HEK293 (cell line): ENCODE results near the gene LDB2.

Experiments
- CTCF ChIA-PET: fragments of 350-600 bp; formaldehyde crosslinking; extraction: SDS; loops from one replicate; lab custom pipeline; 2021; ENCODE audit warnings: antibody characterized with exemption; lab: Yijun Ruan, JAX
- POLR2A ChIA-PET: fragments of 300-600 bp; formaldehyde crosslinking; extraction: SDS; loops from one replicate; lab custom pipeline; 2020; ENCODE audit warnings: antibody characterized with exemption, inconsistent platforms; lab: Yijun Ruan, JAX
- H3K27ac ChIP-seq: fragments of 200-500 bp; sonication (Bioruptor generic); 2 replicates; pipeline ENCODE4 v1.5.1; 2014; ENCODE audit warnings: low read depth, low read length, control low read depth, inconsistent platforms; ENCODE audit errors: extremely low read depth
- H3K36me3 ChIP-seq, 2 experiments: fragments of 200-500 bp in 1 of 2; sonication (Bioruptor generic) in 1 of 2; 1 replicate in 1 of 2; 2 replicates in 1 of 2; pipeline ENCODE4 v1.5.1; 2014 to 2017; ENCODE audit warnings: inconsistent platforms in 2 of 2, low read length in 2 of 2; ENCODE audit not compliant: control insufficient read depth in 2 of 2, insufficient read depth in 1 of 2
- H3K4me1 ChIP-seq: fragments of 200-500 bp; sonication (Bioruptor generic); 2 replicates; pipeline ENCODE4 v1.5.1; 2014; ENCODE audit warnings: mild to moderate bottlenecking, low read length, inconsistent platforms; ENCODE audit not compliant: control insufficient read depth, insufficient read depth
- H3K4me3 ChIP-seq: 2 replicates; pipeline ENCODE4 v1.5.1; 2011; ENCODE audit warnings: low read depth, mild to moderate bottlenecking, control low read depth, low read length, moderate library complexity
- H3K9me3 ChIP-seq: fragments of 200-500 bp; sonication (Bioruptor generic); 2 replicates; pipeline ENCODE4 v1.5.1; 2014; ENCODE audit warnings: low read depth, low read length, inconsistent platforms; ENCODE audit not compliant: control insufficient read depth, insufficient read depth
- FEZF1 ChIP-seq: fragments of 450-650 bp; formaldehyde crosslinking; IDR thresholded peaks from 2 replicates; pipeline ENCODE4 v1.5.1; 2016; ENCODE audit warnings: missing biosample characterization, missing genetic modification characterization
- GFI1B ChIP-seq: fragments of 450-650 bp; formaldehyde crosslinking; IDR thresholded peaks from 2 replicates; pipeline ENCODE4 v1.5.1; 2016; ENCODE audit warnings: missing biosample characterization, missing genetic modification characterization
- KLF10 ChIP-seq: fragments of 450-650 bp; IDR thresholded peaks from 2 replicates; pipeline ENCODE4 v1.5.1; 2018; ENCODE audit warnings: missing biosample characterization, mild to moderate bottlenecking, missing genetic modification characterization
- KLF7 ChIP-seq: fragments of 450-650 bp; formaldehyde crosslinking; IDR thresholded peaks from 2 replicates; pipeline ENCODE4 v1.5.1; 2016; ENCODE audit warnings: missing biosample characterization, missing genetic modification characterization, borderline replicate concordance
- TRIM28 ChIP-seq: IDR thresholded peaks from 2 replicates; pipeline ENCODE4 v1.6.1; 2011; ENCODE audit warnings: low read length, control low read depth, borderline replicate concordance
- ZIC2 ChIP-seq: fragments of 450-650 bp; formaldehyde crosslinking; IDR thresholded peaks from 2 replicates; pipeline ENCODE4 v1.5.1; 2016; ENCODE audit warnings: missing biosample characterization, missing genetic modification characterization
- ZNF169 ChIP-seq: fragments of 450-650 bp; formaldehyde crosslinking; IDR thresholded peaks from 2 replicates; pipeline ENCODE4 v1.5.1; 2016; ENCODE audit warnings: missing biosample characterization, missing genetic modification characterization
- ZNF184 ChIP-seq: fragments of 450-650 bp; IDR thresholded peaks from 2 replicates; pipeline ENCODE4 v1.5.1; 2018; ENCODE audit warnings: missing biosample characterization, mild to moderate bottlenecking, missing genetic modification characterization
- ZNF324 ChIP-seq: fragments of 450-650 bp; formaldehyde crosslinking; IDR thresholded peaks from 2 replicates; pipeline ENCODE4 v1.5.1; 2016; ENCODE audit warnings: missing biosample characterization, missing genetic modification characterization
- ZNF404 ChIP-seq: fragments of 450-650 bp; formaldehyde crosslinking; IDR thresholded peaks from 2 replicates; pipeline ENCODE4 v1.5.1; 2017; ENCODE audit warnings: missing biosample characterization, missing genetic modification characterization
- ZNF521 ChIP-seq: fragments of 450-650 bp; formaldehyde crosslinking; IDR thresholded peaks from 2 replicates; pipeline ENCODE4 v1.5.1; 2017; ENCODE audit warnings: missing biosample characterization, mild to moderate bottlenecking, missing genetic modification characterization
- ZNF529 ChIP-seq: fragments of 450-650 bp; formaldehyde crosslinking; IDR thresholded peaks from 2 replicates; pipeline ENCODE4 v1.5.1; 2017; ENCODE audit warnings: missing genetic modification characterization, missing biosample characterization; ENCODE audit not compliant: insufficient replicate concordance
- ZNF548 ChIP-seq: fragments of 450-650 bp; formaldehyde crosslinking; IDR thresholded peaks from 2 replicates; pipeline ENCODE4 v1.5.1; 2016; ENCODE audit warnings: missing biosample characterization, missing genetic modification characterization
- ZNF561 ChIP-seq: fragments of 450-650 bp; IDR thresholded peaks from 2 replicates; pipeline ENCODE4 v1.5.1; 2018; ENCODE audit warnings: missing biosample characterization, missing genetic modification characterization, borderline replicate concordance
- ZNF670 ChIP-seq: fragments of 450-650 bp; formaldehyde crosslinking; IDR thresholded peaks from 2 replicates; pipeline ENCODE4 v1.5.1; 2016; ENCODE audit warnings: missing biosample characterization, missing genetic modification characterization, low read depth
- ZNF701 ChIP-seq: fragments of 450-650 bp; formaldehyde crosslinking; IDR thresholded peaks from 2 replicates; pipeline ENCODE4 v1.5.1; 2016; ENCODE audit warnings: missing biosample characterization, missing genetic modification characterization
- ZNF791 ChIP-seq: fragments of 450-650 bp; formaldehyde crosslinking; IDR thresholded peaks from 2 replicates; pipeline ENCODE4 v1.5.1; 2016; ENCODE audit warnings: missing biosample characterization, missing genetic modification characterization
- ZSCAN16 ChIP-seq: fragments of 450-650 bp; formaldehyde crosslinking; IDR thresholded peaks from 2 replicates; pipeline ENCODE4 v1.5.1; 2016; ENCODE audit warnings: missing biosample characterization, missing genetic modification characterization
- TF ChIP-seq, protein P1 (sequence below): fragments of 450-650 bp; formaldehyde crosslinking; IDR thresholded peaks from 2 replicates; pipeline ENCODE4 v1.5.1; 2016; ENCODE audit warnings: missing biosample characterization, missing genetic modification characterization, borderline replicate concordance
- TF ChIP-seq, protein P2 (sequence below): fragments of 450-650 bp; formaldehyde crosslinking; IDR thresholded peaks from 2 replicates; pipeline ENCODE4 v1.5.1; 2016; ENCODE audit warnings: missing biosample characterization, missing genetic modification characterization
- TF ChIP-seq, protein P3 (sequence below): sonication (generic); formaldehyde crosslinking; IDR thresholded peaks from 2 replicates; pipeline ENCODE4 v1.8.1; 2022; ENCODE audit warnings: mild to moderate bottlenecking, moderate library complexity, missing genetic modification reagents
- TF ChIP-seq, protein P4 (sequence below): fragments of 450-650 bp; IDR thresholded peaks from 2 replicates; pipeline ENCODE4 v1.5.1; 2018; ENCODE audit warnings: missing biosample characterization, missing genetic modification characterization

LDB2 gene

DNA sequence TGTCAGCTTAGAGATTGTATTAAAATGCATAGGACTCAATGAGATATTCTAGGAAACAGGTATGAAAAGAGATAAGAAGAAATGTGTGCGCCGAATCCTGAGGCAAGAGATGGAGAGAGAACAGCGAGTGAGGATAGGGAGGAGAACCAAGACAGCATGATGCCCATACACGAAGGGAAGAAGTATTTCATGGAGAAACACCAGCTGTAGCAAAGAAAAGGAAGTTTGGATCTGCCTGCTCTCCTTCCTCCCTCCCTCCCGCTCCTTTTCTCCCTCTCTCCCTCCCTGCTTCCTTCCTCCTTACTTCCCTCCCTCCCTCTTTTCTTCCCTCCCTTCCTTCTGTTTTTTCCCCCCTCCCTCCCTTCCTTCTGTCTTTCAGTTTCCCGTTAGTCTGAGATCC is 353.6 kb downstream of the LDB2 start:
- H3K36me3 ChIP-seq: no peaks in the 10 kb centered on the region
- no peaks in the 10 kb centered on the region for H3K4me1 ChIP-seq
- no peak overlapping the region for H3K4me3 ChIP-seq
- no peak overlapping the region for H3K27ac ChIP-seq
- ChIA-PET CTCF (no interaction called here), POLR2A (no interaction called here)
- TF ChIP-seq GFI1B (no peak), KLF10 (tag by site-specific recombination) (no peak)
- TF ChIP-seq, protein P1, sequence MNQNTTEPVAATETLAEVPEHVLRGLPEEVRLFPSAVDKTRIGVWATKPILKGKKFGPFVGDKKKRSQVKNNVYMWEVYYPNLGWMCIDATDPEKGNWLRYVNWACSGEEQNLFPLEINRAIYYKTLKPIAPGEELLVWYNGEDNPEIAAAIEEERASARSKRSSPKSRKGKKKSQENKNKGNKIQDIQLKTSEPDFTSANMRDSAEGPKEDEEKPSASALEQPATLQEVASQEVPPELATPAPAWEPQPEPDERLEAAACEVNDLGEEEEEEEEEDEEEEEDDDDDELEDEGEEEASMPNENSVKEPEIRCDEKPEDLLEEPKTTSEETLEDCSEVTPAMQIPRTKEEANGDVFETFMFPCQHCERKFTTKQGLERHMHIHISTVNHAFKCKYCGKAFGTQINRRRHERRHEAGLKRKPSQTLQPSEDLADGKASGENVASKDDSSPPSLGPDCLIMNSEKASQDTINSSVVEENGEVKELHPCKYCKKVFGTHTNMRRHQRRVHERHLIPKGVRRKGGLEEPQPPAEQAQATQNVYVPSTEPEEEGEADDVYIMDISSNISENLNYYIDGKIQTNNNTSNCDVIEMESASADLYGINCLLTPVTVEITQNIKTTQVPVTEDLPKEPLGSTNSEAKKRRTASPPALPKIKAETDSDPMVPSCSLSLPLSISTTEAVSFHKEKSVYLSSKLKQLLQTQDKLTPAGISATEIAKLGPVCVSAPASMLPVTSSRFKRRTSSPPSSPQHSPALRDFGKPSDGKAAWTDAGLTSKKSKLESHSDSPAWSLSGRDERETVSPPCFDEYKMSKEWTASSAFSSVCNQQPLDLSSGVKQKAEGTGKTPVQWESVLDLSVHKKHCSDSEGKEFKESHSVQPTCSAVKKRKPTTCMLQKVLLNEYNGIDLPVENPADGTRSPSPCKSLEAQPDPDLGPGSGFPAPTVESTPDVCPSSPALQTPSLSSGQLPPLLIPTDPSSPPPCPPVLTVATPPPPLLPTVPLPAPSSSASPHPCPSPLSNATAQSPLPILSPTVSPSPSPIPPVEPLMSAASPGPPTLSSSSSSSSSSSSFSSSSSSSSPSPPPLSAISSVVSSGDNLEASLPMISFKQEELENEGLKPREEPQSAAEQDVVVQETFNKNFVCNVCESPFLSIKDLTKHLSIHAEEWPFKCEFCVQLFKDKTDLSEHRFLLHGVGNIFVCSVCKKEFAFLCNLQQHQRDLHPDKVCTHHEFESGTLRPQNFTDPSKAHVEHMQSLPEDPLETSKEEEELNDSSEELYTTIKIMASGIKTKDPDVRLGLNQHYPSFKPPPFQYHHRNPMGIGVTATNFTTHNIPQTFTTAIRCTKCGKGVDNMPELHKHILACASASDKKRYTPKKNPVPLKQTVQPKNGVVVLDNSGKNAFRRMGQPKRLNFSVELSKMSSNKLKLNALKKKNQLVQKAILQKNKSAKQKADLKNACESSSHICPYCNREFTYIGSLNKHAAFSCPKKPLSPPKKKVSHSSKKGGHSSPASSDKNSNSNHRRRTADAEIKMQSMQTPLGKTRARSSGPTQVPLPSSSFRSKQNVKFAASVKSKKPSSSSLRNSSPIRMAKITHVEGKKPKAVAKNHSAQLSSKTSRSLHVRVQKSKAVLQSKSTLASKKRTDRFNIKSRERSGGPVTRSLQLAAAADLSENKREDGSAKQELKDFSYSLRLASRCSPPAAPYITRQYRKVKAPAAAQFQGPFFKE (tag by site-specific recombination): no peak
- no peaks in the 10 kb centered on the region for H3K9me3 ChIP-seq

DNA sequence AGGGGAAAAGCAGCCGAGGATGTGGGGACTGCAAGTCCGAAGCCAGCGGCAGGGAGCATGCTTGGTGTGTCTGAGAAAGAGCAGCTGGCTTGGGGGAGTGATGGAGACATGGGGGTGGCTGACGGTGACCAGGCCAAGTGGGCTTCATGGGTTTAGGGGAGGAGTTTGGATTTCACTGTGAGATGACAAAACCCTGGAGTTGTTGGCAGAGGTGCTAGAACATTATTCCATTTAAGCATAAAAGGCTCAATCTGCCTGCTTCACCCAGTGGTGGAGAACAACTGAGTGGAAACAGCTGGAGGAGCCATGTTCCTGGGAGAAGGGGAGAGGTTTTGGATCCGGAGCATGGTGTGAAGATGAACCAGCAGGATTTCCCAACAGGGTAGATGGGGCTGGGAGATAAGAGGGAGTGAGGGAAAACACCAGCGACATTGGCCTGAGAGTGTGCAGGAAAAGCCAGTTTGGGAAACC is 354.2 kb downstream of the LDB2 start:
- no peak overlapping the region for H3K4me3 ChIP-seq
- TF ChIP-seq ZNF670 (tag by site-specific recombination) (no peak), ZNF791 (tag by site-specific recombination) (no peak), KLF7 (tag by site-specific recombination) (no peak), ZNF324 (tag by site-specific recombination) (no peak), ZNF169 (tag by site-specific recombination) (no peak), ZNF404 (tag by site-specific recombination) (no peak)
- TF ChIP-seq, all 188 proteins: peak for 0
- POLR2A ChIA-PET: no interaction called here
- CTCF ChIA-PET: interaction anchor here (0.6 kb wide), 1 partner anchor 10 kb away, joined by 3 read pairs; no protein-coding TSS in a partner anchor
- H3K4me1 ChIP-seq: no peaks in the 10 kb centered on the region
- H3K36me3 ChIP-seq: no peaks in the 10 kb centered on the region
- H3K9me3 ChIP-seq: no peaks in the 10 kb centered on the region
- no peak overlapping the region for H3K27ac ChIP-seq

DNA sequence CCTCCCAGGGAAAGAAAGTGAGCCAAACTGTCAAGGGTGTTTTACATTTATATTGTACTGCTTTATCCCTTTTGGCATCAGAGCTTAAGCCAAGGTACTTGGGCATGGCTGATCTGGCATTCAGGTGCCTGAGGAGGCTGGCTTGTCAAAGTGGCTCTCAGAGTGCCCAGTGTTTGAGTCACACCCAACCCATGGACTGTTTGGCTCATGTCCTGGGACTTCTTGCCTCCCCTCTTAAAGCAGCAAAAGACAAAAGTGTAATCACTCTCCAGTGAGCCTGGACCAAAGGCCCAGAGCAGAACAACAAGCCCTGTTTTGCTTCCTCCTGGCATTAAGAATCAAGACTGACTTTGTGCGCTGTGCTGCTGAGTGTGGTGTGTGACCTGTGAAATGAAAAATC is 360.5 kb downstream of the LDB2 start:
- no peak overlapping the region for H3K27ac ChIP-seq
- no peaks in the 10 kb centered on the region for H3K9me3 ChIP-seq
- CTCF ChIA-PET: no interaction called here
- POLR2A ChIA-PET: no interaction called here
- H3K4me1 ChIP-seq: no peaks in the 10 kb centered on the region
- H3K36me3 ChIP-seq: no peaks in the 10 kb centered on the region
- H3K4me3 ChIP-seq: no peak overlapping the region
- TF ChIP-seq ZNF184 (tag by site-specific recombination) (no peak), TRIM28 (no peak), ZNF548 (tag by site-specific recombination) (no peak), ZNF529 (tag by site-specific recombination) (no peak), ZSCAN16 (tag by site-specific recombination) (no peak), ZIC2 (tag by site-specific recombination) (no peak), FEZF1 (tag by site-specific recombination) (no peak), ZNF521 (tag by site-specific recombination) (no peak), ZNF561 (no peak), ZNF701 (tag by site-specific recombination) (no peak)
- TF ChIP-seq, protein P2, sequence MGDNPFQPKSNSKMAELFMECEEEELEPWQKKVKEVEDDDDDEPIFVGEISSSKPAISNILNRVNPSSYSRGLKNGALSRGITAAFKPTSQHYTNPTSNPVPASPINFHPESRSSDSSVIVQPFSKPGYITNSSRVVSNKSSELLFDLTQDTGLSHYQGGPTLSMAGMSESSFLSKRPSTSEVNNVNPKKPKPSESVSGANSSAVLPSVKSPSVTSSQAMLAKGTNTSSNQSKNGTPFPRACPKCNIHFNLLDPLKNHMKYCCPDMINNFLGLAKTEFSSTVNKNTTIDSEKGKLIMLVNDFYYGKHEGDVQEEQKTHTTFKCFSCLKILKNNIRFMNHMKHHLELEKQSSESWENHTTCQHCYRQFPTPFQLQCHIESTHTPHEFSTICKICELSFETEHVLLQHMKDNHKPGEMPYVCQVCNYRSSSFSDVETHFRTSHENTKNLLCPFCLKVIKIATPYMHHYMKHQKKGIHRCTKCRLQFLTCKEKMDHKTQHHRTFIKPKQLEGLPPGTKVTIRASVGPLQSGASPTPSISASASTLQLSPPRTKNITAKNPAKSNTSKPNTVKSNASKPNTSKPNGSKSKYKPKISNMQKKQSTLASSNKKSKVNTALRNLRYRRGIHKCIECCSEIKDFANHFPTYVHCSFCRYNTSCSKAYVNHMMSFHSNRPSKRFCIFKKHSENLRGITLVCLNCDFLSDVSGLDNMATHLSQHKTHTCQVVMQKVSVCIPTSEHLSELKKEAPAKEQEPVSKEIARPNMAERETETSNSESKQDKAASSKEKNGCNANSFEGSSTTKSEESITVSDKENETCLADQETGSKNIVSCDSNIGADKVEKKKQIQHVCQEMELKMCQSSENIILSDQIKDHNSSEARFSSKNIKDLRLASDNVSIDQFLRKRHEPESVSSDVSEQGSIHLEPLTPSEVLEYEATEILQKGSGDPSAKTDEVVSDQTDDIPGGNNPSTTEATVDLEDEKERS: no peak
- TF ChIP-seq, protein P3, sequence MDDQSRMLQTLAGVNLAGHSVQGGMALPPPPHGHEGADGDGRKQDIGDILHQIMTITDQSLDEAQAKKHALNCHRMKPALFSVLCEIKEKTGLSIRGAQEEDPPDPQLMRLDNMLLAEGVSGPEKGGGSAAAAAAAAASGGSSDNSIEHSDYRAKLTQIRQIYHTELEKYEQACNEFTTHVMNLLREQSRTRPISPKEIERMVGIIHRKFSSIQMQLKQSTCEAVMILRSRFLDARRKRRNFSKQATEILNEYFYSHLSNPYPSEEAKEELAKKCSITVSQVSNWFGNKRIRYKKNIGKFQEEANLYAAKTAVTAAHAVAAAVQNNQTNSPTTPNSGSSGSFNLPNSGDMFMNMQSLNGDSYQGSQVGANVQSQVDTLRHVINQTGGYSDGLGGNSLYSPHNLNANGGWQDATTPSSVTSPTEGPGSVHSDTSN (CRISPR knock-in tag): no peak
- TF ChIP-seq, protein P4, sequence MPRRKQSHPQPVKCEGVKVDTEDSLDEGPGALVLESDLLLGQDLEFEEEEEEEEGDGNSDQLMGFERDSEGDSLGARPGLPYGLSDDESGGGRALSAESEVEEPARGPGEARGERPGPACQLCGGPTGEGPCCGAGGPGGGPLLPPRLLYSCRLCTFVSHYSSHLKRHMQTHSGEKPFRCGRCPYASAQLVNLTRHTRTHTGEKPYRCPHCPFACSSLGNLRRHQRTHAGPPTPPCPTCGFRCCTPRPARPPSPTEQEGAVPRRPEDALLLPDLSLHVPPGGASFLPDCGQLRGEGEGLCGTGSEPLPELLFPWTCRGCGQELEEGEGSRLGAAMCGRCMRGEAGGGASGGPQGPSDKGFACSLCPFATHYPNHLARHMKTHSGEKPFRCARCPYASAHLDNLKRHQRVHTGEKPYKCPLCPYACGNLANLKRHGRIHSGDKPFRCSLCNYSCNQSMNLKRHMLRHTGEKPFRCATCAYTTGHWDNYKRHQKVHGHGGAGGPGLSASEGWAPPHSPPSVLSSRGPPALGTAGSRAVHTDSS: no peak
